A549 (cell line): ENCODE results near the gene TMEM126A. TPM values are rescaled to one million over a fixed set of nuclear protein-coding genes. Genes with fewer than 3 reads are reported as not detected.

Experiments used
- ATAC-seq, 2 experiments: fragments of 200-7000 bp in 1 of 2; fragments of >200 bp in 1 of 2; cut with Nextera tagmentation in 1 of 2; cut with Tn5 transposase in 1 of 2; 3 replicates each; pipeline versions ENCODE4 v1.8.0 to v1.9.1; 2018 to 2020; ENCODE audit warnings: mild to moderate bottlenecking in 1 of 2, moderate library complexity in 1 of 2
- CTCF ChIA-PET: fragments of 300-600 bp; sonication (Branson Sonifier 250); formaldehyde crosslinking; extraction: SDS; loops from one replicate; lab custom pipeline; 2021; ENCODE audit warnings: antibody characterized with exemption, inconsistent platforms; lab: Yijun Ruan, JAX
- POLR2A ChIA-PET: fragments of 350-600 bp; formaldehyde crosslinking; extraction: SDS; loops from one replicate; lab custom pipeline; 2021; ENCODE audit warnings: antibody characterized with exemption, inconsistent platforms; lab: Yijun Ruan, JAX
- DNase-seq, 2 experiments: peaks; one replicate each; pipeline versions ENCODE4 v3.0.0 to v3.0.0-alpha.2; 2011 to 2016; ENCODE audit warnings: low read depth in 1 of 2, low spot score in 1 of 2
- FAIRE-seq: peaks from 2 replicates; lab custom pipeline; 2011; peaks lifted over from hg19 to GRCh38; lab: Jason Lieb, UNC
- H3K27ac ChIP-seq, 2 experiments: fragments of >200 bp; sonication (Bioruptor Twin); formaldehyde crosslinking; 3 replicates each; pipeline ENCODE4 v1.5.1; 2016 to 2017
- H3K4me1 ChIP-seq: fragments of >200 bp; sonication (Bioruptor Twin); formaldehyde crosslinking; 3 replicates; pipeline ENCODE4 v1.6.1; 2016
- H3K4me2 ChIP-seq: fragments of >200 bp; sonication (Bioruptor Twin); formaldehyde crosslinking; 3 replicates; pipeline ENCODE4 v1.6.1; 2016
- H3K4me3 ChIP-seq: fragments of >200 bp; sonication (Bioruptor Twin); formaldehyde crosslinking; 3 replicates; pipeline ENCODE4 v1.5.1; 2016
- H3K9me3 ChIP-seq: fragments of >200 bp; sonication (Bioruptor Twin); formaldehyde crosslinking; 3 replicates; pipeline ENCODE4 v1.6.1; 2016
- BCL3 ChIP-seq: fragments of >200 bp; sonication (Bioruptor Twin); formaldehyde crosslinking; IDR thresholded peaks from 3 replicates; pipeline ENCODE4 v1.6.1; 2016
- CHD2 ChIP-seq: fragments of 150-350 bp; IDR thresholded peaks from 2 replicates; pipeline ENCODE4 v1.6.1; 2014; ENCODE audit warnings: low read length; ENCODE audit not compliant: partially characterized antibody
- CHD4 ChIP-seq: fragments of 200-600 bp; sonication (generic); IDR thresholded peaks from 2 replicates; pipeline ENCODE4 v1.6.1; 2016; ENCODE audit warnings: antibody characterized with exemption, mild to moderate bottlenecking, borderline replicate concordance
- E2F6 ChIP-seq: IDR thresholded peaks from 2 replicates; pipeline ENCODE4 v1.6.1; 2012; ENCODE audit warnings: low read depth, borderline replicate concordance
- EHF ChIP-seq: fragments of 250-450 bp; sonication (Bioruptor Pico); IDR thresholded peaks from 2 replicates; pipeline ENCODE4 v1.5.0; 2020; ENCODE audit warnings: mild to moderate bottlenecking
- EP300 ChIP-seq, 2 experiments: fragments of >200 bp; sonication (Bioruptor Twin); formaldehyde crosslinking; IDR thresholded peaks; 2 replicates in 1 of 2; 3 replicates in 1 of 2; pipeline ENCODE4 v1.6.1; 2016 to 2017
- ESRRA ChIP-seq: fragments of 150-350 bp; IDR thresholded peaks from 2 replicates; pipeline ENCODE4 v1.6.1; 2014; ENCODE audit warnings: mild to moderate bottlenecking, low read length, borderline replicate concordance
- FOXS1 ChIP-seq: fragments of 250-450 bp; sonication (Bioruptor Pico); IDR thresholded peaks from 2 replicates; pipeline ENCODE4 v1.5.0; 2020; ENCODE audit warnings: mild to moderate bottlenecking, moderate library complexity
- GATA3 ChIP-seq: IDR thresholded peaks from 2 replicates; pipeline ENCODE4 v1.6.1; 2012; ENCODE audit warnings: borderline replicate concordance
- HDAC2 ChIP-seq: fragments of 200-600 bp; sonication (generic); IDR thresholded peaks from 2 replicates; pipeline ENCODE4 v1.6.1; 2016
- HMGXB4 ChIP-seq: fragments of 250-450 bp; sonication (Bioruptor Pico); IDR thresholded peaks from 2 replicates; pipeline ENCODE4 v1.5.0; 2021; ENCODE audit warnings: mild to moderate bottlenecking, moderate library complexity, borderline replicate concordance
- JUN ChIP-seq, 2 experiments: fragments of >200 bp; sonication (Bioruptor Twin); formaldehyde crosslinking; IDR thresholded peaks; 2 replicates in 1 of 2; 3 replicates in 1 of 2; pipeline ENCODE4 v1.6.1; 2016 to 2017
- MAZ ChIP-seq: fragments of 150-350 bp; IDR thresholded peaks from 2 replicates; pipeline ENCODE4 v1.6.1; 2014; ENCODE audit warnings: antibody characterized with exemption, low read depth, low read length, borderline replicate concordance
- PBX3 ChIP-seq: IDR thresholded peaks from 2 replicates; pipeline ENCODE4 v1.6.1; 2012
- PHF8 ChIP-seq: fragments of 200-600 bp; sonication (generic); IDR thresholded peaks from 2 replicates; pipeline ENCODE4 v1.6.1; 2016; ENCODE audit warnings: low read depth, mild to moderate bottlenecking, antibody characterized with exemption, moderate library complexity, borderline replicate concordance
- POLR2AphosphoS2 ChIP-seq: conservative IDR thresholded peaks from 2 replicates; pipeline ENCODE4 v1.6.1; 2012; ENCODE audit warnings: low read length, improper control_type of control experiment, inconsistent platforms
- RAD21 ChIP-seq, 2 experiments: fragments of >200 bp in 1 of 2; sonication (Bioruptor Twin) in 1 of 2; formaldehyde crosslinking in 1 of 2; IDR thresholded peaks in 1 of 2; conservative IDR thresholded peaks in 1 of 2; 2 replicates in 1 of 2; 3 replicates in 1 of 2; pipeline ENCODE4 v1.6.1; 2012 to 2018; ENCODE audit warnings: inconsistent platforms in 1 of 2
- REST ChIP-seq: fragments of 200-600 bp; sonication (generic); IDR thresholded peaks from 2 replicates; pipeline ENCODE4 v1.6.1; 2016; ENCODE audit warnings: antibody characterized with exemption, mild to moderate bottlenecking, moderate library complexity
- RFX5 ChIP-seq: fragments of 450-650 bp; IDR thresholded peaks from 2 replicates; pipeline ENCODE4 v1.7.1; 2014; ENCODE audit warnings: antibody characterized with exemption, mild to moderate bottlenecking, moderate library complexity
- SREBF2 ChIP-seq: fragments of 450-650 bp; IDR thresholded peaks from 2 replicates; pipeline ENCODE4 v1.6.1; 2014; ENCODE audit warnings: mild to moderate bottlenecking, moderate library complexity
- TP53 ChIP-seq: fragments of 250-450 bp; sonication (Bioruptor Pico); IDR thresholded peaks from 2 replicates; pipeline ENCODE4 v1.5.0; 2021; ENCODE audit warnings: mild to moderate bottlenecking, moderate library complexity
- ZC3H11A ChIP-seq: fragments of 450-650 bp; IDR thresholded peaks from 2 replicates; pipeline ENCODE4 v1.6.1; 2014; ENCODE audit warnings: antibody characterized with exemption, mild to moderate bottlenecking
- ZNF302 ChIP-seq: fragments of 250-450 bp; sonication (Bioruptor Pico); IDR thresholded peaks from 2 replicates; pipeline ENCODE4 v1.9.0; 2021; ENCODE audit warnings: inconsistent platforms, mild to moderate bottlenecking, moderate library complexity
- WGBS: methylation state at CpG from one replicate; pipeline ENCODE4 v1.1.6; 2017; ENCODE audit errors: missing lambda C conversion rate; 5-methylcytosine and 5-hydroxymethylcytosine counted together
- polyA plus RNA-seq, 4 experiments: library from polyadenylated mRNA; depleted of rRNA in 3 of 4; stranded (reverse); fragments of >200 nt; fragmentation: RNase III in 1 of 4; extraction: RNeasy Plus Mini Kit Qiagen cat#74134 plus additional on column Dnase treatment in 1 of 4; gene quantifications; 2 replicates in 3 of 4; 3 replicates in 1 of 4; pipeline ENCODE4 v1.2.3, GENCODE V29; 2011 to 2017

The TMEM126A gene
- polyA plus RNA-seq, 2 of the 4 experiments (the other 2 are of a cell fraction): 74.9 to 123 TPM

GRCh38 chr11:85679576-85679975 lies 31.8 kb downstream of the TMEM126A start:
- CTCF ChIA-PET: interaction anchor here (0.9 to 4.4 kb wide), 5 partner anchors 11 to 147 kb away, joined by 3 to 22 read pairs (median 4); no protein-coding TSS in a partner anchor
- no peak for DNase-seq
- Histone ChIP-seq H3K4me3 (no peak overlapping the region), H3K4me2 (no peak overlapping the region), H3K9me3 (no peaks in the 10 kb centered on the region), H3K4me1 (no peaks in the 10 kb centered on the region), H3K27ac (no peak overlapping the region)
- TF ChIP-seq GATA3 (no peak), CHD4 (no peak), RFX5 (no peak), POLR2AphosphoS2 (no peak), ZC3H11A (no peak), HMGXB4 (CRISPR knock-in tag) (no peak), HDAC2 (no peak), CHD2 (no peak), SREBF2 (no peak), PHF8 (no peak), TP53 (no peak), ZNF302 (no peak), JUN (IDR thresholded peaks at IDR 0.05) (no peak), E2F6 (no peak)
- FAIRE-seq: no peak
- POLR2A ChIA-PET: interaction anchor here (1.3 kb wide), 1 partner anchor 15 kb away, joined by 5 read pairs; the partner anchor contains the start of gene CREBZF
- no peak for ATAC-seq
- 84% methylated on average over 4 of the region's 4 CpGs for WGBS

GRCh38 chr11:85680897-85681296 lies 33.1 kb downstream of the TMEM126A start:
- 50% methylated on average over 1 of the region's 1 CpG for WGBS
- no peak for TF ChIP-seq CHD4
- TF ChIP-seq FOXS1 (CRISPR knock-in tag): no peak
- no peak for TF ChIP-seq RAD21 (conservative IDR thresholded peaks at IDR 0.05 in 1 of 2, IDR thresholded peaks at IDR 0.05 in 1 of 2)
- no peak for TF ChIP-seq ESRRA
- TF ChIP-seq EP300 (IDR thresholded peaks at IDR 0.05): no peak
- no peak for TF ChIP-seq BCL3
- TF ChIP-seq PBX3: no peak
- TF ChIP-seq EHF (CRISPR knock-in tag): no peak
- no peak for TF ChIP-seq CHD2
- no peak for TF ChIP-seq MAZ
- TF ChIP-seq REST: no peak
- H3K4me2 ChIP-seq: no peak overlapping the region
- ChIA-PET CTCF (interaction anchor here (0.9 to 4.4 kb wide), 7 partner anchors 11 to 145 kb away, joined by 3 to 22 read pairs (median 4); partner anchors contain the start of genes CREBZF and TMEM126B), POLR2A (interaction anchor here (1.3 kb wide), 1 partner anchor 16 kb away, joined by 5 read pairs; the partner anchor contains the start of gene CREBZF)
- FAIRE-seq (no peak), ATAC-seq (no peak), DNase-seq (no peak)
- no peak overlapping the region for H3K27ac ChIP-seq
- no peaks in the 10 kb centered on the region for H3K4me1 ChIP-seq
- no peaks in the 10 kb centered on the region for H3K9me3 ChIP-seq
- H3K4me3 ChIP-seq: no peak overlapping the region
